Heart left ventricle (tissue), 13 donors: ENCODE results near the gene LINGO3.

Source experiments
- POLR2A ChIP-seq, 2 donors: fragments of 450-650 bp; IDR thresholded peaks; one replicate each; pipeline ENCODE4 v1.6.1; 2017; ENCODE audit warnings: antibody characterized with exemption in 2 of 2, mild to moderate bottlenecking in 2 of 2, moderate library complexity in 2 of 2
- TF ChIP-seq, protein P1 (sequence below), 12 donors: fragments of 200-600 bp; sonication (generic) in 4 of 12; IDR thresholded peaks; one replicate each; pipeline versions ENCODE4 v1.5.0 to v1.8.0; 2018 to 2022; ENCODE audit warnings: antibody characterized with exemption in 12 of 12, mild to moderate bottlenecking in 5 of 12
- donor health status: ischemic (EF 13 %, LVEDD 7.1; RV severe dilation, severe dysfunction).
- donor health status: DM: no; HTN: yes; CAD: no.
- donor health status: DM: no; HTN: no; CAD: no.
- donor health status: ischemic (EF 25% LVEDD 6.9; RV normal size, moderate dysfunction).
- donor health status: ischemic (EF 25% LVEDD 5.7; RV mildly dilated, moderate dysfunction).
- donor health status: ischemic (EF 35%, LVEDD 5.7; RV mildly dilated, moderate dysfunction).
- donor health status: nonischemic (EF 11% LVEDD 7.7; RV severe dilation, severe dysfunction).
- donor health status: DM: yes; HTN: yes; CAD: no.
- donor health status: PGD.
- donor health status: ischemic (EF 29% LVEDD 5.4; RV normal size, mild dysfunction).
- donor health status: nonischemic (EF 23%, LVEDD 6.1; RV moderate dilation, normal function).

DNA sequence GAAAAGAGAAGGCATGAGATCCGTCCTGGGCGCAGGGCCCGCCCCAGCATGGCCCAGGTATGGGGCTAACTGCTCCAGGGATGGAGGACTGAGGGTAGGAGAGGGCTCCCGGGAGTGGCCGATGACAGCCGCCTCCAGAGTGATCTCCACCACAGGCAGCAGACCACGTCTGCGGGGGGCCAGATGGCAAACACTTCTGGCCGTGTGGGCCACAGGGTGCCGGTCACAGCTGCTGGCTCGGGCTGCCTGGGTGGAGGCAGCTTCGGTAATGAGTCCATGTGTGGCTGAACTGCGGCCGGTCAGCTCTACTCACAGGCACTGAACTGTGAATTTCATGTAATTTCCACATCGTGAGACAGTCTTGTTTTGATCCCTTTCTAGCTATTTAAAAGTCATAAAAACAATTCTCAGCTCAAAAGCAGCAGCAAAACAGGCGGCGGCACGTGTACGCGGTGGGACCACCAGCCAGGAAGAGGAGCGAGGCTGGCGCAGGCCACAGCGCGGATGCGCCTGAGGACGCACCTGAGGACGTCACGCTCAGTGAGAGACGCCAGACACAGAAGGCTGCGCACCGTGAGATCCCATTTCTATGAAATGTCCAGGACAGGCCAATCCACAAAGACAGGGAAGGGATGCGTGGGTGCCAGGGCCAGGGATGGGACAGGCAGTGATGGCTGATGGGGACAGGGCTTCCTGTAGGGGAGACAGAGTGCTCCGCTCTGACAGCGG lies 16.4 kb upstream of the LINGO3 start:
- TF ChIP-seq, protein P1, sequence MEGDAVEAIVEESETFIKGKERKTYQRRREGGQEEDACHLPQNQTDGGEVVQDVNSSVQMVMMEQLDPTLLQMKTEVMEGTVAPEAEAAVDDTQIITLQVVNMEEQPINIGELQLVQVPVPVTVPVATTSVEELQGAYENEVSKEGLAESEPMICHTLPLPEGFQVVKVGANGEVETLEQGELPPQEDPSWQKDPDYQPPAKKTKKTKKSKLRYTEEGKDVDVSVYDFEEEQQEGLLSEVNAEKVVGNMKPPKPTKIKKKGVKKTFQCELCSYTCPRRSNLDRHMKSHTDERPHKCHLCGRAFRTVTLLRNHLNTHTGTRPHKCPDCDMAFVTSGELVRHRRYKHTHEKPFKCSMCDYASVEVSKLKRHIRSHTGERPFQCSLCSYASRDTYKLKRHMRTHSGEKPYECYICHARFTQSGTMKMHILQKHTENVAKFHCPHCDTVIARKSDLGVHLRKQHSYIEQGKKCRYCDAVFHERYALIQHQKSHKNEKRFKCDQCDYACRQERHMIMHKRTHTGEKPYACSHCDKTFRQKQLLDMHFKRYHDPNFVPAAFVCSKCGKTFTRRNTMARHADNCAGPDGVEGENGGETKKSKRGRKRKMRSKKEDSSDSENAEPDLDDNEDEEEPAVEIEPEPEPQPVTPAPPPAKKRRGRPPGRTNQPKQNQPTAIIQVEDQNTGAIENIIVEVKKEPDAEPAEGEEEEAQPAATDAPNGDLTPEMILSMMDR (IDR thresholded peaks at IDR 0.05) = no peak
- no peak for TF ChIP-seq POLR2A (IDR thresholded peaks at IDR 0.05)
